Measurements from ENCODE around the gene TAF8. TPM values are rescaled to one million over a fixed set of nuclear protein-coding genes. Genes with fewer than 3 reads are reported as not detected.

The TAF8 gene
- total and polyA plus RNA-seq, 10 of the 15 experiments (the other 5 are each of a cell fraction or from before 2014, with no cell fraction given), result 11.7 to 30.9 (median 19.9) TPM

DNA sequence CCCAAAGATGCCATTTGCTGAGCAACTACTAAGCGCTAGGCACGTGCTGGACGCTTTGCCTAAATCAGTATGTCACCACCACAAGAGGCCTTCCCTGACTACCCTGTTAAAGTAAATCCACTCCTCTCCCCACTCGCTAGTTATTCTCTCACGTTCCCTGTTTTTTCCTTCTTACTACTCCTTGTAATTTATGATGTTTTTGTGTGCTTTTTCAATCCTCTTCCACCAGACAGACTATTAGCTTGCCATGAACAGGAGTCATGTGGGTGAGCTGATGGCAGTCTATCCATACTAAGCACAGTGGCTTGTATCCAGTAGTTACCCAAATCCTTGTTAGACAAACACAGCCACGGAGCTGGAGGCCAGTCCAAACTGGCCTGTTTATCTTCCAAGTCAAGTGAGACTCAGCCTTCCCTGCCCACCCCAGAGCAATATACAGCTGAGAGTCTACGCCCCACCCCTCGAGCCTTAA, 50.9 kb downstream of the TAF8 start:
- ChIA-PET SMC1A (ENCODE audit: uncharacterized antibody, unreplicated experiment) (interaction anchor here (0.7 to 0.8 kb wide), 3 partner anchors 8 to 76 kb away, joined by 3 read pairs; no protein-coding TSS in a partner anchor), CTCF (interaction anchor here (0.8 to 1.0 kb wide), 2 partner anchors 9 to 28 kb away, joined by 3 to 4 read pairs; no protein-coding TSS in a partner anchor), RAD21 (ENCODE audit: unreplicated experiment) (no interaction called here), POLR2A (no interaction called here)
- Histone ChIP-seq H3K27me3 (replicated peaks in 1 of 2; ENCODE audit: control insufficient read depth in 2 of 2, insufficient read depth in 2 of 2, low read length in 1 of 2) (peaks cover 0 to 3% of the 10 kb centered on the region in 2 experiments; a peak in 1 of 4 replicates), H4K20me1 (ENCODE audit: control insufficient read depth, insufficient read depth) (no peaks in the 10 kb centered on the region), H3K79me2 (ENCODE audit: control insufficient read depth, insufficient read depth, low read length) (no peaks in the 10 kb centered on the region), H3K4me2 (ENCODE audit: control insufficient read depth, insufficient read depth) (no peak overlapping the region), H3K36me3 (ENCODE audit: control insufficient read depth in 2 of 2, insufficient read depth in 2 of 2, low read length in 1 of 2) (no peaks in the 10 kb centered on the region), H3K9ac (ENCODE audit: control insufficient read depth, insufficient read depth, low read length) (no peak overlapping the region), H3K4me3 (no peak overlapping the region), H3K9me3 (replicated peaks; ENCODE audit: control insufficient read depth, insufficient read depth, low read length) (no peaks in the 10 kb centered on the region), H3K4me1 (ENCODE audit: control insufficient read depth, insufficient read depth, low read length) (no peaks in the 10 kb centered on the region), H2AFZ (ENCODE audit: control insufficient read depth, low read depth, low read length) (no peak overlapping the region), H3K27ac (ENCODE audit: control insufficient read depth, insufficient read depth) (no peak overlapping the region)
- TF ChIP-seq ESRRA (IDR thresholded peaks at IDR 0.05; ENCODE audit: low read length) (no peak), ATF7 (IDR thresholded peaks at IDR 0.05; ENCODE audit: low read depth) (no peak), BACH1 (IDR thresholded peaks at IDR 0.05; ENCODE audit: borderline replicate concordance) (no peak), SRF (IDR thresholded peaks at IDR 0.05; ENCODE audit: low read depth in 2 of 2, low read length in 2 of 2) (no peak)
- ATAC-seq (no peak), FAIRE-seq (no peak), DNase-seq (ENCODE audit: low read depth, low spot score) (no peak)
- no TSS peak for BruUV-seq (replicated peaks)
- in situ Hi-C loops (cut with MboI), result no loop called here
- 55% methylated on average over 8 of the region's 8 CpGs for WGBS (ENCODE audit: insufficient coverage, insufficient replicate concordance, low lambda C conversion rate, missing lambda C conversion rate)
- intact Hi-C loops (cut with micrococcal nuclease; ENCODE audit: unreplicated experiment), result no loop called here

- DNase-seq (ENCODE audit: low read depth, low spot score), result no peak
- Histone ChIP-seq H2AFZ (ENCODE audit: control insufficient read depth, low read depth, low read length) (no peak overlapping the region), H4K20me1 (ENCODE audit: control insufficient read depth, insufficient read depth) (no peaks in the 10 kb centered on the region), H3K27ac (ENCODE audit: control insufficient read depth, insufficient read depth) (no peak overlapping the region), H3K4me3 (no peak overlapping the region), H3K4me1 (ENCODE audit: control insufficient read depth, insufficient read depth, low read length) (no peaks in the 10 kb centered on the region), H3K9me3 (replicated peaks; ENCODE audit: control insufficient read depth, insufficient read depth, low read length) (no peaks in the 10 kb centered on the region), H3K79me2 (ENCODE audit: control insufficient read depth, insufficient read depth, low read length) (no peaks in the 10 kb centered on the region), H3K36me3 (ENCODE audit: control insufficient read depth in 2 of 2, insufficient read depth in 2 of 2, low read length in 1 of 2) (no peaks in the 10 kb centered on the region), H3K27me3 (replicated peaks in 1 of 2; ENCODE audit: control insufficient read depth in 2 of 2, insufficient read depth in 2 of 2, low read length in 1 of 2) (peaks cover 0 to 3% of the 10 kb centered on the region in 2 experiments; a peak in 1 of 4 replicates), H3K9ac (ENCODE audit: control insufficient read depth, insufficient read depth, low read length) (no peak overlapping the region), H3K4me2 (ENCODE audit: control insufficient read depth, insufficient read depth) (no peak overlapping the region)
- in situ Hi-C loops (cut with MboI), result no loop called here
- ChIA-PET RAD21 (ENCODE audit: unreplicated experiment) (interaction anchor here (2.1 to 2.4 kb wide), 3 partner anchors 58 to 112 kb away, joined by 7 to 11 read pairs (median 9); no protein-coding TSS in a partner anchor), SMC1A (ENCODE audit: uncharacterized antibody, unreplicated experiment) (interaction anchor here (1.2 to 1.3 kb wide), 3 partner anchors 20 to 61 kb away, joined by 3 read pairs; no protein-coding TSS in a partner anchor), CTCF (interaction anchor here (0.9 to 2.9 kb wide), 21 partner anchors 8 to 444 kb away, joined by 3 to 21 read pairs (median 6); partner anchors contain the start of gene TAF8), POLR2A (no interaction called here)
- FAIRE-seq, result no peak
- BruUV-seq (replicated peaks), result no TSS peak
- no peak for ATAC-seq
- intact Hi-C loops (cut with micrococcal nuclease; ENCODE audit: unreplicated experiment), result no loop called here
- WGBS (ENCODE audit: insufficient coverage, insufficient replicate concordance, low lambda C conversion rate, missing lambda C conversion rate), result 67% methylated on average over 7 of the region's 7 CpGs
- TF ChIP-seq POU2F2 (IDR thresholded peaks at IDR 0.05; ENCODE audit: borderline replicate concordance, low read depth, low read length) (no peak), MYC (IDR thresholded peaks at IDR 0.05; ENCODE audit: insufficient read depth, insufficient read length, insufficient replicate concordance, low read length, severe bottlenecking) (no peak), ZBED1 (IDR thresholded peaks at IDR 0.05; ENCODE audit: borderline replicate concordance) (no peak), KLF5 (IDR thresholded peaks at IDR 0.05; ENCODE audit: partially characterized antibody) (no peak), ZNF274 (IDR thresholded peaks at IDR 0.05; ENCODE audit: insufficient read depth, insufficient read length) (no peak), TCF3 (IDR thresholded peaks at IDR 0.05; ENCODE audit: borderline replicate concordance, insufficient read depth, low read depth, low read length) (no peak), EED (IDR thresholded peaks at IDR 0.05; ENCODE audit: low read depth) (no peak), ZNF207 (IDR thresholded peaks at IDR 0.05; ENCODE audit: borderline replicate concordance) (no peak), NFYA (IDR thresholded peaks at IDR 0.05; ENCODE audit: borderline replicate concordance, low read depth, low read length) (no peak), ZBTB4 (CRISPR knock-in tag; IDR thresholded peaks at IDR 0.05) (no peak)
- TF ChIP-seq, protein P1, sequence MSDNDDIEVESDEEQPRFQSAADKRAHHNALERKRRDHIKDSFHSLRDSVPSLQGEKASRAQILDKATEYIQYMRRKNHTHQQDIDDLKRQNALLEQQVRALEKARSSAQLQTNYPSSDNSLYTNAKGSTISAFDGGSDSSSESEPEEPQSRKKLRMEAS (IDR thresholded peaks at IDR 0.05; ENCODE audit: low read depth, low read length), result no peak
These were observed 52.9 kb downstream of the TAF8 start for GRCh38 chr6:42103216-42103615.

All from GM12878 (cell line).